ENCODE measurements around the gene MYLIP. TPM values are rescaled to one million over a fixed set of nuclear protein-coding genes. Genes with fewer than 3 reads are reported as not detected.

The MYLIP gene
- total RNA-seq, 2 donors from 2014 or later: 20.1 to 28.8 TPM

DNA sequence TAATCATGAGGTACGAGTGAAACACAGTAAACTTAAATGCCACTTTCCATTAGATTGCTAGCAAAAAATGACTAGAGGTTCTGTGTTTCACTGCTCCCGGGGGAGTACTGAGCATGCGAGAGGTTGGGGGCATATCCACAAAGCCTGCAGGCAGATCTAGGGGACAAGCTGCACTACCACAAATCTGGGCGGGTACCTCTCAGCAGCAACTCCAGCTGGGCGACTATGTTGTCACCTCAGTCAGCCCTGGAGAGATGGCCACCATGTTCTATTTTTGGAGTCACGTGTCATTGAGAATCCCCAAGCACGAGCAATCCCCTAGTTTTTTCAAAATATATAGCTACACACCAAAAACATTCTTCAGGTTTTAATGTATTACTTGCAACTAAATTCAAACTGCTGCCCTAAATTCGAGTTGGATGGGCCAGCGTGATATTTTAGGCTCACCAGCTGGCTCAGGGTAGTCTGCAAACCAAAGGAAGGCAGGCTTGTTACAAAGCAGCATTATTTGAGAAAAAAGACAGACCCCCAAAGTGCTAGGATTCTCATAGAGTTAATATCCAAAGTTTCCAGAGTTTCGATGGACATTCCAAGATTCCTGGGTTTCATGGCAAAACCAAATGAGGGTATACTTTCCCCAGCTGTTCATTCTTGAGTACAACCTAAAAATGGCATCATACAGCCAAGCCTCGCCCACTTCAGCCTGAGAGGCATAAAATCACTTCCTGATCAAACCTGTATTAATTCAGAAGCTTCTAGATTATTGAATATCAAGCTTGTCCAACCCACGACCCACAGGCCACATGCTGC lies 24.1 kb upstream of the MYLIP start:
- DNase-seq (ENCODE audit: low spot score): no peak
- intact Hi-C loops (cut with DNase I): no loop called here

GRCh38 chr6:16105854-16106253 lies 23.0 kb upstream of the MYLIP start:
- no peak for DNase-seq (ENCODE audit: low spot score)
- intact Hi-C loops (cut with DNase I): no loop called here

- no peak for DNase-seq (ENCODE audit: low spot score)
- intact Hi-C loops (cut with DNase I): no loop called here
Observed at GRCh38 chr6:16106991-16107787, 21.7 kb upstream of the MYLIP start.

GRCh38 chr6:16108419-16108818 lies 20.5 kb upstream of the MYLIP start:
- intact Hi-C loops (cut with DNase I): no loop called here

DNA sequence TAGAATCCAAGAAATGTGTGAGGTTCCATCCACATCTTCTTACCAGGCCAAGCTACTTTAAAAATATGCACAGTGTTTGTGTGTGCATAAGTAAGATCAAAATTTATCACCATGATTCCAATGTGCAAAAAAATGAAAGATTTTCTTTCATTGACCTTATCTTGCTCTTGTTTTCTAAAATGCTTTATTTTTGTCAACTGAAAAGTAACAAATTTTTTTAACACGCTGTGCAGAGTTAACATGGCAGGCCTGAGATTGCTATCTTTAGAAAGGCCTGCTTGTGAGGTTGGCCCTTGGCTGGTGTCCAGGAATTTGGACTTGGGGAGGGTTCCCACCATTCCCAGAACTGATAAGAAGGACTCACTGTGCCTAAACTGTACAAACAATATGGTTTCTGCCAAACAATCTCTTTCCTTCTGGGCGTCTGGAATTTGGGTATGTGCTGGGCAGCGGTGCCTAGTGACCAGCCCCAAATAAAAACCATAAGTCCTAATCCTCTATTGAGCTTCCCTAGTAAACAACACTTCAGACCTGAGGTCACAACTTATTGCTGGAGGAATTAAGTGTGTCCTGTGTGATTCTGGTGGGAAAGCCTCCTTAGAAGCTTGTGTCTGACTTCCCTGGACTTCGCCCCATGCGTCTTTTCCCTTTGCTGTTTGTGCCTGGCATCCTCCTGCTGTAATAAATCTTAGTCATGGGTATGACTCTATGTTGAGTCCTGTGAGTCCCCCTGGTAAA lies 19.8 kb upstream of the MYLIP start:
- DNase-seq (ENCODE audit: low spot score): no peak
- intact Hi-C loops (cut with DNase I): no loop called here

More at GRCh38 chr6:16108419-16108818, 20.5 kb upstream of the MYLIP start:
- no peak for DNase-seq (ENCODE audit: low spot score)

DNA sequence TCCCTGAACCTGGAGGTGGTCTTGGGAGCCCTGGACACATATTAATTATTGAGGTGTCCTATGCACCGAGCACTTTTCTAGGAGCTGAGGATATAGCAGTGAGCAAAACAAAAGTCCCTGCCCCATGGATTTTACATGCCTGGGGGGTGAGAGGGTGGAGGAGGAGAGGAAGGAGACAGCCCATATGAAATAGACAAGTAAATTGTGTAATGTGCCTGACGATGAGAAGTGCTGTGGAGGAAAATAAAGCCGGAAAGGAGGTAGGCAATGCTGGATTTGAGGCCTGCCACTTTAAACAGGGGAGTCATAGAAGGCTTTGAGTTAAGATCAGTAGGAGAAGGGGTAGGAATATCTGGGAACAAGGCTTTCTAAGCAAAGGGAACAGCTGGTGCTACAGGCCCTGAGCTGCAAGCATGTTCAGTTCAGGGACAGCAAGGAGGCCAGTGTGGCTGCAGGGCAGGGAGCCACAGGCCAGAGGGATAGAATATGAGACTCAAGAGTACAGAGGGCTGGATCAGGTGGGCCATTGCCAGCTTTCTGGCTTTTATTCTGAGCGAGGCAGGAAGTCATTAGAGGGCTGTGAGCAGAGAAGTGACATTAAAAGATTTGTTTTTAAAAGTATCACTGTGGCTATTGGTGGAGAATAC lies 19.1 kb upstream of the MYLIP start:
- DNase-seq (ENCODE audit: low spot score): no peak
- intact Hi-C loops (cut with DNase I): no loop called here

DNA sequence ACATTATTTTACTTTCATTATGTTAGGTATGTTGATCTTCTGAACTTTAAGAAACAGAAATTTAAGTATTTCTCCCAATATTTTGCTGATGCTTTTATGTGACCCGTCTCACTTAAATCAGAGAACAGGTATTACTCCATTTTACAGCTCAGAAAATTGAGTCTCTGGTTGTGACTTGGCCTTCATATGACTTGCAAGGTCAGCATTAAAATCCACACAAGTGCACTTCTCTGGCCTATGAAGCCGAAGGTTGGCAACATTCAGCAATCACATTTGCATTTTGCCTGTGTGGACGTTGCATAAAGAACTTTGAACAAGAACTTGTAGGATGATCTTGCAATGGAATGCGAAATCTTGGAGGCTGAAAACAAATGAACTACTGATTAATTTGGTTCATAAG lies 10.1 kb upstream of the MYLIP start:
- intact Hi-C loops (cut with DNase I): no loop called here
- DNase-seq (ENCODE audit: low spot score): no peak

- DNase-seq (ENCODE audit: low spot score): no peak
- intact Hi-C loops (cut with DNase I): no loop called here
Observed at GRCh38 chr6:16121339-16121738, 7.5 kb upstream of the MYLIP start.

GRCh38 chr6:16122197-16122596 lies 6.7 kb upstream of the MYLIP start:
- intact Hi-C loops (cut with DNase I): no loop called here
- no peak for DNase-seq (ENCODE audit: low spot score)

DNA sequence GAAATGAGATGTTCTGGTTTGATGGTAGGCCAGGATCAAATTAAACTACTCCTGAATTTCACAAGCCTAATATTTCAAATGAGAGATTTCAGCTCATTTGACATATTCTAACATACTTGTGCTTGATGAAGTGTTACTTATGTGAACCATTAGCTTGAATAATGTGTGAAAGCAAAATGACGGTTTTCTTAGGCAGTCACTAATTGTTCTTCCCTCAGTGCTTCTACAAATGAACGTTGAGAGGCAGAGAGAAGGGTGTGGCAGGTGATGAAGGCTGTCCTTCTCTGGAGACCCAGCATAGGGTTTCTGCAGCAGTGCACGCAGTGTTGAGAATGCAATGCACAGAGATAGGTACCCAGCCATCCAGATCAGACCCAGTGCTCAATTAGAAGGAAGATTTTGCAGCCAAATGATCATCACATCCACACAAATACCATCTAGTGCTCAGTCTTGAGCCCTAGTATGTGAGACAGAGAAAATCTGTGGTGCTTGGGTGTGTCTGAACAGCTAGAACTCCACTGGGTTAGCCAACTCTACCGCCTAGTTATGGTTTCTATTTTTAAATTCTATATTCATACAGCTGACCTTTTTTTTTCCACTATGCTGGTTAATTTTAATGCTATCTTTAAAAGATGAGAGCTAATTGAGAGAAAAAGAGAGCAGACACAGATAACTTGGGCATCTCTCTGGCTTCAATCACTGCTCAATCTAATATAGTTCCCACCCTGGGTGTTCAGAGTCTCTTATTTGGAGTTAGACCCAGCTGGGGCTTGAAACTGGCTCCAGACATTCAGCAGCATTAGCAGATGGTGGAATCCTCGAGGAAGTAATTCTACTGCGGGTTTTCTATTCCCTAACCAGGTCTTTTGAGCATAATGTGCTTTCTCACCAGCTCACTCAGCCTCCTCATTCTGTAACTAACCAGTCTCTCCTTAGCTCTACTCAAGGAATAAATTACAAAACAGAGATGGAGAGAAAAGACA lies 4.4 kb upstream of the MYLIP start:
- intact Hi-C loops (cut with DNase I): no loop called here
- DNase-seq (ENCODE audit: low spot score): no peak

GRCh38 chr6:16126056-16126455 lies 2.8 kb upstream of the MYLIP start:
- intact Hi-C loops (cut with DNase I): no loop called here

GRCh38 chr6:16126861-16127260 lies 2.0 kb upstream of the MYLIP start:
- no peak for DNase-seq (ENCODE audit: low spot score)
- intact Hi-C loops (cut with DNase I): no loop called here

More at GRCh38 chr6:16126056-16126455, 2.8 kb upstream of the MYLIP start:
- no peak for DNase-seq (ENCODE audit: low spot score)

- no peak for DNase-seq (ENCODE audit: low spot score)
- intact Hi-C loops (cut with DNase I): no loop called here
Observed at GRCh38 chr6:16127471-16127870, 1.4 kb upstream of the MYLIP start.

- peak; percentile 82 for DNase-seq (ENCODE audit: low spot score)
- intact Hi-C loops (cut with DNase I): loop anchor here in 1 of 2 donors (5.0 to 10.0 kb wide), 2 partner anchors 55 to 438 kb away; no protein-coding TSS in a partner anchor
Observed at GRCh38 chr6:16129623-16130401, 926 bp downstream of the MYLIP start.

DNA sequence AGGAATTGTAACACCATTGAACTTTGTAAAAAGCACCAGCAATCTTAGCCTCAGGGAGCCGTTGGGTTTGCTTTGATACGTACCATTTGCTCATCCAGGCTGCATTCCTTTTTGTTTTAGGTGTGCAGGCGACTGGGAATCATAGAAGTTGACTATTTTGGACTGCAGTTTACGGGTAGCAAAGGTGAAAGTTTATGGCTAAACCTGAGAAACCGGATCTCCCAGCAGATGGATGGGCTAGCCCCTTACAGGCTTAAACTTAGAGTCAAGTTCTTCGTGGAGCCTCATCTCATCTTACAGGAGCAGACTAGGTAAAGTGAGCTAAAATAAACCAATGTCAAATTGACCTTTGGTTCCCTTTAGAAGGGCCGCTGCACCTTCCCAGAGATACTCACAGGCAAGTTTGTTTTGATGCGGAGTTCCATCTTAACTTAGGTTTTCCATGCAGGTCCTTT lies 1.6 kb downstream of the MYLIP start:
- intact Hi-C loops (cut with DNase I): loop anchor here in 1 of 2 donors (5.0 to 10.0 kb wide), 2 partner anchors 54 to 438 kb away; no protein-coding TSS in a partner anchor
- no peak for DNase-seq (ENCODE audit: low spot score)

DNA sequence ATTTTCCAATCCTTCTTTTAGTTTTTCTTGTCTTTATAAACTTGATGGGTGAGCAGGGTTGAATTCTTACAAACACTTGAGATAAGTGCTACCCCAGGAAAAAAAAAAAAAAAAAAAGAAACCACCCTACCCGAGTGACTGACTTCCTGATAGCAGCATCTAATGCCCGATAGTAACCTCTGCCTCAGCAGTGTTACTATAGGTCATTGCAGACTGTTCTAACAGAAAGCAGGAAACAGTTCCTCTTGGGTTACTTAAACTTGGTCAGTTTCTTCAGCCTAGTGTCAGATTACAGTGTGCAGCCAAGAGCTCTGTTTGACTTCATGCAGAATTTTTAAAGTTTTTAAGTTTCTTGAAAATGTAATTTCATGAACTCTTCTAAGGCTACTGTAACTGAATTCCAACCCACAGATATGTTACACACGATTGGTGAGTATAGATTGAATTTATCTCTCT lies 2.1 kb downstream of the MYLIP start:
- intact Hi-C loops (cut with DNase I): loop anchor here in 1 of 2 donors (5.0 to 10.0 kb wide), 2 partner anchors 54 to 439 kb away; no protein-coding TSS in a partner anchor
- DNase-seq (ENCODE audit: low spot score): no peak

- DNase-seq (ENCODE audit: low spot score): no peak
- intact Hi-C loops (cut with DNase I): loop anchor here in 1 of 2 donors (5.0 to 10.0 kb wide), 2 partner anchors 52 to 441 kb away; no protein-coding TSS in a partner anchor
Observed at GRCh38 chr6:16132909-16133308, 4.0 kb downstream of the MYLIP start.

Data from posterior vena cava (tissue), 2 donors.